HG03521 (cell line): ENCODE measurements around the gene CECR2.

Source experiments
- ATAC-seq: cut with Tn5 transposase; IDR thresholded peaks from one replicate; pipeline ENCODE4 v1.9.1; 2021; ENCODE audit warnings: mild to moderate bottlenecking, moderate library complexity; ENCODE audit not compliant: unreplicated experiment

Gene CECR2

DNA sequence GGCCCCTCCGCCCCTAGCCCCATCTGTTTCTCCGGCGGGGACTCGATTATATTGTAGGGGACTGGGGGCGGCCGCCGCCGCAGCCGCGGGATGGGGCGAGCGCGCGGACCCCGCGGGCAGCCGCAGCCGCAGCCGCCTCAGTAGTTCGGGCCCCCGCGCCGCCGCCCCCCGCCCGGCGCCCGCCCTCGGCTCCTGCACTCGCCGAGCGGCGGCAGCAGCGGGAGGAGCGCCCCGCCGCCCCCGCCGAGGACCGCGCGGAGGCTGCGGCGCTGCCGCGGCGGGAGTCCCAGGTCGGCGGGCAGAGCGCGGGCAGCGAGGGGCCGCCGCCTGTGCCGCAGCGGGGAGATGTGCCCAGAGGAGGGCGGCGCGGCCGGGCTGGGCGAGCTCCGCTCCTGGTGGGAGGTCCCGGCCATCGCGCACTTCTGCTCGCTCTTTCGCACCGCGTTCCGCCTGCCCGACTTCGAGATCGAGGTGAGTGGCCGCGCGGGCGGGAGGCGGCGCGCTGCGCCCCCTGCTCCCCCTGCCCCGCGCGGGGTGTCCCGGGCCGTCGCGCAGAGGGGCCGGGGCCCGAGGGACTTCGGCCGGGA lies at the start of gene CECR2:
Gene CECR2 (plus strand): TSS at position 22 of the 587 bp plus-strand sequence. CDS start 324 bp downstream, at position 346.
- no peak for ATAC-seq

GRCh38 chr22:17319546-17319945 lies 49.7 kb upstream of the CECR2 start:
- no peak for ATAC-seq

GRCh38 chr22:17322511-17322910 lies 46.7 kb upstream of the CECR2 start:
- ATAC-seq: no peak

DNA sequence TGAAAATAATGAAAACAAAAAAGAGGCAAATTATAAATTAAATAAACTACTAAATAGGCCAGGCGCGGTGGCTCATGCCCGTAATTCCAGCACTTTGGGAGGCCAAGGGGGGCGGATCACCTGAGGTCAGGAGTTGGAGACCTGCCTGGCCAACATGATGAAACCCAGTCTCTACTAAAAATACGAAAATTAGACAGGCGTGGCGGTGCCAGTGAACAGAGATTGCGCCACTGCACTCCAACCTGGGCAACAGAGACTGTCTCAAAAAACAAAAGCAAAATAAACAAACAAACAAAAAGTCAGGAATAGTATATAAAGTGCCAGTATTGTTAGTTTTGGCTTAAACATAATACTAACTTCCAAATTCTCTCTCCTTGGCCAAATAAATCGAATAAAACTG lies 37.6 kb upstream of the CECR2 start:
- no peak for ATAC-seq

GRCh38 chr22:17332109-17332800 lies 37.0 kb upstream of the CECR2 start:
- no peak for ATAC-seq

DNA sequence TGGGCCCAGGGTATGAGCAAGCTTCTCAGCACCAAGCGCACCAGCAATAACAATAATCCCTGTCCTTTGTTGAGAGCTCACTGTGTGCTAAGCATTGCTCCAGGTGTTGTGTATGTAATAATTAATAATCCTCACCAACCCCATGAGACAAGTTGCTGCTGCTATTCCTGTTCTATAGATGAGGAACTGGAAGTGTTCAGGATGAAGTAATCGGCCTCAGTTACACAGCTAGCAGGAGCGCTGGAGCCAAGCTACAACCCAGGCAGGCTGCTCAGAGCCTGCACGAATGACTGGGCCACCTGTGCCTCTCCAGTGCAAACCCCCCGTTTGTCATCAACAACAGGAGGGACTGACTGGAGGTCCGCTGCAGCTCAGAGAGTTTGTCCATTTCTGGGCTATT lies 35.2 kb upstream of the CECR2 start:
- ATAC-seq: no peak

DNA sequence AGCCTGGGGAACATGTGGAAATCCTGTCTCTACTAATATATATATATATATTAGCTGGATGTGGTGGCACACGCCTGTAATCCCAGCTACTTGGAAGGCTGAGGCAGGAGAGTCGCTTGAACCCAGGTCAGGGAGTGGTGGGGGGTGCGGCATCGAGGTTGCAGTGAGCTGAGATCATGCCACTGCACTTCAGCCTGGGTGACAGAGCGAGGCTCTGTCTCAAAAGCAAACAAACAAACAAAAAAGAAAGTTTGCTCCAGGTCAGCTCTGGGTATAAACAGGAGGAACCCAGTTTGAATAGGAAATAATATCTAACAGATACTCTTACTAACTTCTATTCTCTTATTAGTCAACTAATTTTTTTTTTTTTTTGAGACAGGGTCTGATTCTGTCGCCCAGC lies 34.3 kb upstream of the CECR2 start:
- no peak for ATAC-seq

GRCh38 chr22:17336061-17336460 lies 33.2 kb upstream of the CECR2 start:
- ATAC-seq: no peak

DNA sequence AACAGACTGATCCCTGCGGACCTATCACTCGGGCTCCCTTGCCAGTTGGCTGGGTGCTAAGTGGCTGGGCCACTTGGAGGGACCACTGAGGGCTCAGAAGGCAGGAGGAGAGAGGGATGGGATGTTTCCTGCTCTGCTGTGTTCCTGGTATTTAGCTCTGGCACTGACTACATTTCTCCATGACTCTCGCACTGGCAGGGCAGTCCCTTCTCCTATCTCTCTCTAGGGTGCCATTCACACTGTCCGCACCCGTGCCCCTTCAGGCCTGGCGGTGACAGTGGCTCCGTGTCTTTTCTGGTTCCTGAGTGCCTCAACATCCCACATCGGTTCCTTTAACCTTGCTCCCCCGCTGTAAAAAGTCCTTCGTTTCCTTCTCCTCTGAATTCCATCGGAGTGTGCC lies 31.6 kb upstream of the CECR2 start:
- ATAC-seq: no peak

GRCh38 chr22:17339095-17339693 lies 30.1 kb upstream of the CECR2 start:
- no peak for ATAC-seq

- no peak for ATAC-seq
Measured at GRCh38 chr22:17342361-17342760, 26.9 kb upstream of the CECR2 start.

DNA sequence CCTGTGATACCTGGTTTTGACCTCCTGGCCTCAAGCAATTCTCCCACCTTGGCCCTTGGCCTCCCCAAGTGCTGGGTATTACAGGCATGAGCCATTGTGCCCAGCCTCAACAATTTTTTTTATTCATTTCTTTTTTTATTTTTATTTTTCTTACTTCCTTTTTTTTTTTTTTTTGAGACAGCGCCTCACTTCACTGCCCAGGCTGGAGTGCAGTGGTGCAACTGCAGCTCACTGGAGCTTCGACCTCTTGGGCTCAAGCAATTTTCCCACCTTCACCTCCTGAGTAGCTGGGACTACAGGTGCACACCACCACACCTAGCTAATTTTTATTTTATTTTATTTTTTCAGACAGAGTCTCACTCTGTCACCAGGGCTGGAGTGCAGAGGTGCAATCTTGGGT lies 25.5 kb upstream of the CECR2 start:
- no peak for ATAC-seq

GRCh38 chr22:17346578-17346977 lies 22.7 kb upstream of the CECR2 start:
- ATAC-seq: no peak

- ATAC-seq: no peak
Measured at GRCh38 chr22:17347724-17348123, 21.5 kb upstream of the CECR2 start.

DNA sequence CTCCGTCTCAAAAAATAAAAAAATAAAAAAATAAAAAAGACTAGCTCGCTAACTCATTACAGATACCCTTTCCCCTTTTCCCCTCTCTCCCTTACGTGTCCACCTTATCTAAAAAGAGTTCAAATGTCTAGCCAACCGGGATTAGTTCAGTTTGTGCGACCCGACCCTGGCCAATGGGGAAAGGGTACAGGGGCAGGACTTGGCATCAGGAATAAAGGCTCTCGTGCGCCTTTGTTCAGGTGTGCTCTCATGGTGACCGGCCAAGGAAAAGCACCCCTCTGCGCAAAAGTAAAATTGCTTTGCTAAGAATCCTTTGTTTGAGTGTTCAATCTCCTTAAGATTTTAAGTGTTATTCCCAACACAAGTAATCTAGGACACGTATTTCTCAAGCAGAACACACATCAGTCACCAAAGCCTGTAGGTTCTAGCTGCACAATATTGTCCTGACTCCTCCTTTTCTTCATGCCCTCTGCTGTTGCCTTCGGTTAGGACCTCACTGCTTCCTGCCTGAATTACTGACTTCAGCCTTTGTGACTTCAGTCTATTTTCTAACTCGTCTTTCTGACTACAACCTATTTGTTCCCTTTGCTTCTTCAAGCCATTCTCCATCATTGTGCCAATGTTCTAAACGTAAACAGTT lies 20.7 kb upstream of the CECR2 start:
- ATAC-seq: no peak

GRCh38 chr22:17349172-17349571 lies 20.1 kb upstream of the CECR2 start:
- no peak for ATAC-seq

DNA sequence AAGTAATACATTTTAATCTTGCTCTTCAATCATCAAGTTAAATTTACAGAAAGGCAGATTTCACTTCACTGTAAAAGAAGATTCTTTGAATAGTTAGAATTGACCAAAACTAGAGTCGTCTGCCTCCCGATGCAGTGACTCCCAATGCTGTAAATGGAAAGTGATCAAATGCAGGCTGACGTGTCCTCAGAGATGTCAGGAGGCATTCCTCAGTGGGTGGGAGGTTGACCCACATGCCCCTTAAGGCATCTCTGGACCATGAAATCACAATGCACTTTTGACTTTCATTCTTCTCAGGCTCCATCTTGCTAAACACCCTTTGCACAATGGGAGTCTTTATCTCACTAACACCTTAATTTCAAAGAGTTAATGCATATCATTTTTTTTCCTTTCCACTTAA lies 19.0 kb upstream of the CECR2 start:
- ATAC-seq: no peak

DNA sequence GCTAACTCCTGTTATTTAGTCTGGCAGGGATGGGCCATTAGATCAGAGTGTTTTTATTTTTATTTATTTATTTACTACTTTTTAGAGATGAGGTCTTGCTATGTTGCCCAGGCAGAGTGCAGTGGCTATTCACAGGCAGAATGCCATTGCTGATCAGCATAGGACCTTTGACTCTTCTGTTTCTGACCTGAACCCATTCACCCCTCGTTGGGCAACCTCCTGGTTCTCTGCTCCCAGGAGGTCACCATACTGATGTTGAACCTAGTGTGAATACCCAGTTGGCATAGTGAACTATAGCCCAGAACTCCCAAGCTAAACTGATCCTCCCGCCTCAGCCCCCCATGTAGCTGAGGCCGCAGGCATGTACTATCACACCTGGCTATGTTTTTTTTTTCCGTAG lies 16.5 kb upstream of the CECR2 start:
- ATAC-seq: no peak

- no peak for ATAC-seq
Measured at GRCh38 chr22:17357688-17358087, 11.6 kb upstream of the CECR2 start.

DNA sequence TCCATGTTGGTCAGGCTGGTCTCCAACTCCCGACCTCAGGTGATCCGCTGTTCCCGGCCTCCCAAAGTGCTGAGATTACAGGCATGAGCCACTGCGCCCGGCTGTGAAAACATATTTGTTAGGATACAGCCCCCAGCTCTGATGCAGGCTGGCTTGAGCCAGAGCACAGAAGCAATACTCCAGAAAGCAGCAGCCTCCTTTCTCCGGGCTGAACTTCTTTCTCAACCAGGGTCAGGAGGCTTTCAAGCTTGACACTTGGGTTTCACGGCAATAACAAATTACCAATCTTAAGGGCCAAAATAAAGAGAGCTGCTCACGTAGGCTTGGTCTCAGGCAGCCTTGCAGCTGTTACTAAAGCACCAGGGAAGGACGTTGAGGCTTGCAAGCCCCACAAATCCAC lies 10.8 kb upstream of the CECR2 start:
- no peak for ATAC-seq

GRCh38 chr22:17359501-17359900 lies 9.8 kb upstream of the CECR2 start:
- no peak for ATAC-seq

DNA sequence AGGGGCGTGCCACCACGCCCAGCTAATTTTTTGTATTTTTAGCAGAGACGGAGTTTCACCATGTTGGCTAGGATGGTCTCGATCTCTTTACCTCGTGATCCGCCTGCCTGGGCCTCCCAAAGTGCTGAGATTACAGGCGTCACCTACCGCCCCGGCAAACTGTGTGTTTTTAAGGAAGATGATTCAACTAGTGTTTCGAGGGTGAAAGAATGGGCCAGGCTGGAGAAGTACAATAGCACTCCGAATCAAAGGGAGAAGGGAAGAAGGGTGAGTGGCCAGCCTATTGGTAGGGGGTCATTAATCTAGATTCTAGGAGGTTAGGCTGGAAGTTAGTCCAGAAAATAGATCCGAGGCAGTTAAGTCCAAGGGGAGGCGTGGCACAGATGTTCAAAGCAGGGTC lies 2.9 kb upstream of the CECR2 start:
- no peak for ATAC-seq
